ENCODE measurements around the gene DAGLA. TPM values are rescaled to one million over a fixed set of nuclear protein-coding genes. Genes with fewer than 3 reads are reported as not detected.

Gene DAGLA
- total and polyA plus RNA-seq, 8 donors, result 3.7 to 6.9 (median 5.2) TPM

DNA sequence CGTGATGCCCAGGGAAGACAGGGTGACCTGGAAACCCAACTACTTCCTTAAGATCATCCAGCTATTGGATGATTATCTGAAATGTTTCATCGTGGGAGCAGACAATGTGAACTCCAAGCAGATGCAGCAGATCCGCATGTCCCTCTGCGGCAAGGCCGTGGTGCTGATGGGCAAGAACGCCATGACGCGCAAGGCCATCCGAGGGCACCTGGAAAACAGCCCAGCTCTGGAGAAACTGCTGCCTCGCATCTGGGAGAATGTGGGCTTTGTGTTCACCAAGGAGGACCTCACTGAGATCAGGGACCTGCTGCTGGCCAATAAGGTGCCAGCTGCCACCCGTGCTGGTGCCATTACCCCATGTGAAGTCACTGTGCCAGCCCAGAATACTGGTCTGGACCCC, 43.5 kb upstream of the DAGLA start:
- DNase-seq (no peak), ATAC-seq (no peak), FAIRE-seq (no peak)
- Histone ChIP-seq H3K27me3 (no peaks in the 10 kb centered on the region), H3K27ac (no peak overlapping the region), H3K36me3 (no peaks in the 10 kb centered on the region), H3K4me3 (no peak overlapping the region), H3K4me1 (no peaks in the 10 kb centered on the region), H3K9me3 (no peaks in the 10 kb centered on the region)
- WGBS, 2 donors, result 72 to 84% methylated on average over 11 of the region's 11 CpGs
- TF ChIP-seq, protein P1, sequence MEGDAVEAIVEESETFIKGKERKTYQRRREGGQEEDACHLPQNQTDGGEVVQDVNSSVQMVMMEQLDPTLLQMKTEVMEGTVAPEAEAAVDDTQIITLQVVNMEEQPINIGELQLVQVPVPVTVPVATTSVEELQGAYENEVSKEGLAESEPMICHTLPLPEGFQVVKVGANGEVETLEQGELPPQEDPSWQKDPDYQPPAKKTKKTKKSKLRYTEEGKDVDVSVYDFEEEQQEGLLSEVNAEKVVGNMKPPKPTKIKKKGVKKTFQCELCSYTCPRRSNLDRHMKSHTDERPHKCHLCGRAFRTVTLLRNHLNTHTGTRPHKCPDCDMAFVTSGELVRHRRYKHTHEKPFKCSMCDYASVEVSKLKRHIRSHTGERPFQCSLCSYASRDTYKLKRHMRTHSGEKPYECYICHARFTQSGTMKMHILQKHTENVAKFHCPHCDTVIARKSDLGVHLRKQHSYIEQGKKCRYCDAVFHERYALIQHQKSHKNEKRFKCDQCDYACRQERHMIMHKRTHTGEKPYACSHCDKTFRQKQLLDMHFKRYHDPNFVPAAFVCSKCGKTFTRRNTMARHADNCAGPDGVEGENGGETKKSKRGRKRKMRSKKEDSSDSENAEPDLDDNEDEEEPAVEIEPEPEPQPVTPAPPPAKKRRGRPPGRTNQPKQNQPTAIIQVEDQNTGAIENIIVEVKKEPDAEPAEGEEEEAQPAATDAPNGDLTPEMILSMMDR (IDR thresholded peaks at IDR 0.05), result no peak
- intact Hi-C loops (cut with DNase I), result loop anchor here in 1 of 3 donors (10.0 kb wide), 1 partner anchor 162 kb away; no protein-coding TSS in a partner anchor

DNA sequence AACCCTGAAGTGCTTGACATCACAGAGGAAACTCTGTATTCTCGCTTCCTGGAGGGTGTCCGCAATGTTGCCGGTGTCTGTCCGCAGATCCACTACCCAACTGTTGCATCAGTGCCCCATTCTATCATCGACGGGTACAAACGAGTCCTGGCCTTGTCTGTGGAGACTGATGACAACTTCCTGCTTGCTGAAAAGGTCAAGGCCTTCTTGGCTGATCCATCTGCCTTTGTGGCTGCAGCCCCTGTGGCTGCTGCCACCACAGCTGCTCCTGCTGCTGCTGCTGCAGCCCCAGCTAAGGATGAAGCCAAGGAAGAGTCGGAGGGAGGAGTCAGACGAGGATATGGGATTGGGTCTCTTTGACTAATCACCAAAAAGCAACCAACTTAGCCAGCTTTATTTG, 42.9 kb upstream of the DAGLA start:
- H3K27ac ChIP-seq, result no peak overlapping the region
- ATAC-seq (no peak), DNase-seq (no peak), FAIRE-seq (no peak)
- 58 to 73% methylated on average over 9 of the region's 9 CpGs for WGBS, 2 donors
- TF ChIP-seq, protein P1 (IDR thresholded peaks at IDR 0.05), result no peak
- intact Hi-C loops (cut with DNase I), result loop anchor here in 1 of 3 donors (10.0 kb wide), 1 partner anchor 162 kb away; no protein-coding TSS in a partner anchor
- H3K4me1 ChIP-seq, result no peaks in the 10 kb centered on the region
- H3K27me3 ChIP-seq, result no peaks in the 10 kb centered on the region
- H3K9me3 ChIP-seq, result no peaks in the 10 kb centered on the region
- no peak overlapping the region for H3K4me3 ChIP-seq
- H3K36me3 ChIP-seq, result no peaks in the 10 kb centered on the region

DNA sequence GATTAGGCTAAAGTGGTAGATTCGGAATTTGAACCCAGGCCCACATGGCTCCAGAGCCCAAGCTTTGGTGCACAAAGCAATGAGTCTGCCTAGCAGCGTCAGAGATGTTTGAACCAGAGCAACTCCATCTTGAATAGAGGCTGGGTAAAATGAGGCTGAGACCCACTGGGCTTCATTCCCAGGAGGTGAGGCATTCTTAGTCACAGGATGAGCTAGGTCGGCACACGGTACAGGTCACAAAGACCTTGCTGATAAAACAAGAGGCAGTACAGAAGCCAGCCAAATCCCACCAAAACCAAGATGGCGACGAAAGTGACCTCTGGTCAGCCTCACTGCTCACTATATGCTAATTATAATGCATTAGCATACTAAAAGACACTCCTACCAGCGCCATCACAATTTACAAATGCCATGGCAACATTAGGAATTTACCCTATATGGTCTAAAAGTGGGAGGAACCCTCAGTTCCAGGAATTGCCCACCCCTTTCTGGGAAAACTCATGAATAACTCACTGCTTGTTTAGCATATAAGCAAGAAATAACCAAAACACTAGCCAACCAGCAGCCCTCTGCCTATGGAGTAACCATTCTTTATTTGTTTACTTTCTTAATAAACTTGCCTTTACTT, 40.3 kb upstream of the DAGLA start:
- no peak for ATAC-seq
- Histone ChIP-seq H3K36me3 (no peaks in the 10 kb centered on the region), H3K27me3 (no peaks in the 10 kb centered on the region), H3K4me1 (no peaks in the 10 kb centered on the region), H3K9me3 (no peaks in the 10 kb centered on the region), H3K27ac (no peak overlapping the region), H3K4me3 (no peak overlapping the region)
- DNase-seq, result no peak
- intact Hi-C loops (cut with DNase I), result loop anchor here in 1 of 3 donors (10.0 kb wide), 1 partner anchor 165 kb away; no protein-coding TSS in a partner anchor
- FAIRE-seq, result no peak
- WGBS, 2 donors, result 74 to 79% methylated on average over 7 of the region's 7 CpGs
- TF ChIP-seq, protein P1 (IDR thresholded peaks at IDR 0.05), result no peak

DNA sequence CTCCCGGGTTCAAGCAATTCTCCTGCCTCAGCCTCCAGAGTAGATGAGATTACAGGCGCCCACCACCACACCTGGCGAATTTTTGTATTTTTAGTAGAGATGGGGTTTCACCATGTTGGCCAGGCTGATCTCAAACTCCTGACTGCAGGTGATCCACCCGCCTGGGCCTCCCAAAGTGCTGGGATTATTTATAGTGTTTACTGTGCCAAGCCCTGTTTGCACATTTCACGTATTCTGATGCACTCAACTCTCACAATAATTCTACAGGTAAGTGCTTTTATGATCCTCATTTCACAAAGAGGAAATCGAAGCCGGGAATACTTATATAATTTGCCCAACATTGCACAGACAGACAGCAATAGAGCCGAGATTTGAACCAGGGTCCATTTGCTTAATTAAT, 38.0 kb upstream of the DAGLA start:
- no peaks in the 10 kb centered on the region for H3K4me1 ChIP-seq
- no peaks in the 10 kb centered on the region for H3K27me3 ChIP-seq
- FAIRE-seq, result no peak
- DNase-seq, result no peak
- TF ChIP-seq, protein P1 (IDR thresholded peaks at IDR 0.05), result no peak
- no peaks in the 10 kb centered on the region for H3K9me3 ChIP-seq
- 80 to 88% methylated on average over 8 of the region's 8 CpGs for WGBS, 2 donors
- no peak overlapping the region for H3K27ac ChIP-seq
- intact Hi-C loops (cut with DNase I), result no loop called here
- no peak for ATAC-seq
- H3K36me3 ChIP-seq, result no peaks in the 10 kb centered on the region
- H3K4me3 ChIP-seq, result no peak overlapping the region

DNA sequence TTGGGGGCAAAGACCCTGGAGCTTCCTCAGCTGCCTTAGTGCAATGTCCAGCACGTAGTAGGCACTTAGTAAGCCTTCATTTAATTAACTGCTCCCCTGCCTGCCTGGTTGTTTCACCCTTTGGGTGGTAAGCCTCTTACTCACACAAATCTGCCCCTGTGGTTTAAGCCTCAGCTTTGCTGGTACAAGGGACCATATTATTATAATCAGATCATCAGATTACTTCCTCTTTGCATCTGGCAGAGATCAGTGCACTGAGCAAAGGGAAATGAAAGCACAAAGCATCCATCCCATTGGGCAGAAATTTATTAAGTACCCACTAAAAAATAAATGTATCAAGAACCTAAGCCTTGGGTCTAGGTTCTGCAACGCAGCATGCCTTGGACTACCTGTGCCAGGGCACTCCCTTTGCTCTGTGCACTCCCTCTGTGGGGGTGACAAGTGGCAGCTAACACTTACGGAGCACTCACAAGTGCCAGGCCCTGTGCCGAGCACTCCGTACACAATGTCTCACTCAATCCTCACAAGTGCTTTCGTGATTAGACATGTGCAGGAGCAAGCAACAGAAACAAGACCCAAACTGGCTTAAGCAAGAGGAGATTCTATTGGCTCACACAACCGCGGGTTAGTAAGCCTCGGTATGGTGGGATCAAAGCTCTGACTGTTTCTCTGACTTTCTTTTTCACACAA, 34.9 kb upstream of the DAGLA start:
- FAIRE-seq, result no peak
- intact Hi-C loops (cut with DNase I), result no loop called here
- WGBS, 2 donors, result 73 to 75% methylated on average over 9 of the region's 9 CpGs
- Histone ChIP-seq H3K27ac (no peak overlapping the region), H3K36me3 (no peaks in the 10 kb centered on the region), H3K4me3 (no peak overlapping the region), H3K27me3 (no peaks in the 10 kb centered on the region), H3K9me3 (no peaks in the 10 kb centered on the region), H3K4me1 (no peaks in the 10 kb centered on the region)
- TF ChIP-seq, protein P1 (IDR thresholded peaks at IDR 0.05), result no peak
- ATAC-seq, result peak in 1 of 4 donors; percentile 19
- DNase-seq, result no peak

All from pancreas (tissue), 10 donors.